Measurements from ENCODE around the gene SPATS2L.

Gene SPATS2L

GRCh38 chr2:200506679-200507078 is 200.2 kb downstream of the SPATS2L start:
- no peak for DNase-seq (ENCODE audit: low read depth, low spot score)

- no peak for DNase-seq (ENCODE audit: low read depth, low spot score)
Measured at GRCh38 chr2:200507179-200507578, 200.7 kb downstream of the SPATS2L start.

GRCh38 chr2:200509235-200509611 is 202.7 kb downstream of the SPATS2L start:
- no peak for DNase-seq (ENCODE audit: low read depth, low spot score)

- peak; percentile 61 for DNase-seq (ENCODE audit: low read depth, low spot score)
Measured at GRCh38 chr2:200509612-200510433, 203.3 kb downstream of the SPATS2L start, which contains the start of gene KCTD18. TSS of gene KCTD18 (minus strand) at chr2:200510068. CDS start at chr2:200507016, 3,052 bp downstream.

GRCh38 chr2:200515155-200515554 is 208.7 kb downstream of the SPATS2L start:
- DNase-seq (ENCODE audit: low read depth, low spot score), result no peak

- no peak for DNase-seq (ENCODE audit: low read depth, low spot score)
Measured at GRCh38 chr2:200523158-200523557, 216.7 kb downstream of the SPATS2L start.

GRCh38 chr2:200523604-200524003 is 217.1 kb downstream of the SPATS2L start:
- no peak for DNase-seq (ENCODE audit: low read depth, low spot score)

GRCh38 chr2:200525066-200525465 is 218.6 kb downstream of the SPATS2L start:
- no peak for DNase-seq (ENCODE audit: low read depth, low spot score)

- no peak for DNase-seq (ENCODE audit: low read depth, low spot score)
Measured at GRCh38 chr2:200525551-200525881, 219.0 kb downstream of the SPATS2L start.

GRCh38 chr2:200525882-200526651 is 219.6 kb downstream of the SPATS2L start, which contains the start of gene SGO2:
TSS of gene SGO2 (plus strand) at chr2:200526207. CDS start at chr2:200532976, 6,769 bp downstream.
- DNase-seq (ENCODE audit: low read depth, low spot score), result peak; percentile 89

GRCh38 chr2:200528228-200528627 is 221.7 kb downstream of the SPATS2L start:
- DNase-seq (ENCODE audit: low read depth, low spot score), result no peak
